22Rv1 (cell line): ENCODE data around the gene DCUN1D2.

Source experiments
- CTCF ChIP-seq: fragments of 450-650 bp; IDR thresholded peaks from 2 replicates; pipeline ENCODE4 v1.5.1; 2017; ENCODE audit warnings: mild to moderate bottlenecking
- ZFX ChIP-seq: fragments of 450-650 bp; IDR thresholded peaks from 2 replicates; pipeline ENCODE4 v1.6.1; 2017; ENCODE audit warnings: antibody characterized with exemption, borderline replicate concordance

- no peak for TF ChIP-seq ZFX
- no peak for TF ChIP-seq CTCF
These were observed 40.7 kb downstream of the DCUN1D2 start for GRCh38 chr13:113449693-113450347.
